Measurements from ENCODE around the gene MISP. TPM values are rescaled to one million over a fixed set of nuclear protein-coding genes. Genes with fewer than 3 reads are reported as not detected.

The MISP gene
- total and polyA plus RNA-seq, 9 of the 15 experiments (the other 6 are each of a cell fraction or from before 2014, with no cell fraction given): 0.04 to 0.29 (median 0.05) TPM; not detected in 5

GRCh38 chr19:772730-773436, 22.0 kb downstream of the MISP start (continued):
- TF ChIP-seq GTF2B (IDR thresholded peaks at IDR 0.05; ENCODE audit: extremely low read depth, insufficient read length): no peak
- no peak for TF ChIP-seq ZBED1 (IDR thresholded peaks at IDR 0.05)
- TF ChIP-seq ZKSCAN8 (CRISPR knock-in tag; IDR thresholded peaks at IDR 0.05): no peak
- no peak for TF ChIP-seq TEAD4 (IDR thresholded peaks at IDR 0.05; ENCODE audit: low read length)
- no peak for TF ChIP-seq TEAD4 (CRISPR knock-in tag; IDR thresholded peaks at IDR 0.05; ENCODE audit: borderline replicate concordance)
- no peak for TF ChIP-seq DNMT1 (IDR thresholded peaks at IDR 0.05)
- peak; percentile 89 for TF ChIP-seq ADNP (tag; IDR thresholded peaks at IDR 0.05)
- TF ChIP-seq RBM25 (IDR thresholded peaks at IDR 0.05; ENCODE audit: low read depth, low read length, severe bottlenecking): peak; percentile 58
- no peak for TF ChIP-seq ZKSCAN3 (CRISPR knock-in tag; IDR thresholded peaks at IDR 0.05)
- no peak for TF ChIP-seq NFYB (IDR thresholded peaks at IDR 0.05; ENCODE audit: extremely low read depth, insufficient read length)
- no peak for TF ChIP-seq ELF1 (tag; IDR thresholded peaks at IDR 0.05)
- no peak for TF ChIP-seq ZNF609 (CRISPR knock-in tag; IDR thresholded peaks at IDR 0.05; ENCODE audit: borderline replicate concordance)
- TF ChIP-seq MED1 (CRISPR knock-in tag; IDR thresholded peaks at IDR 0.05; ENCODE audit: borderline replicate concordance): no peak
- TF ChIP-seq ZBTB7A (IDR thresholded peaks at IDR 0.05; ENCODE audit: borderline replicate concordance, control insufficient read depth, low read depth, low read length): peak; percentile 52; the same call in 1 of the 2 replicates
- TF ChIP-seq MEIS2 (IDR thresholded peaks at IDR 0.05; ENCODE audit: partially characterized antibody): no peak
- peak; percentile 55 for TF ChIP-seq CHD4 (IDR thresholded peaks at IDR 0.05; ENCODE audit: insufficient read depth, insufficient replicate concordance, low read depth, low read length, poor library complexity, severe bottlenecking)
- no peak for TF ChIP-seq ZNF766 (CRISPR knock-in tag; conservative IDR thresholded peaks at IDR 0.05)
- TF ChIP-seq HNRNPH1 (optimal IDR thresholded peaks at IDR 0.05; ENCODE audit: low read depth, low read length): no peak
- TF ChIP-seq NFE2 (IDR thresholded peaks at IDR 0.05; ENCODE audit: low read depth): no peak
- no peak for TF ChIP-seq CCNT2 (IDR thresholded peaks at IDR 0.05; ENCODE audit: borderline replicate concordance, extremely low read depth, insufficient read length, low read depth, low read length)
